Body of pancreas (tissue), 4 donors: ENCODE measurements around the gene CTAGE4. TPM values are rescaled to one million over a fixed set of nuclear protein-coding genes. Genes with fewer than 3 reads are reported as not detected.
"Not testable (repeated sequence)": the region's sequence is repeated elsewhere in the genome, so short reads cannot be mapped to it uniquely, and the experiment has no call there.

Experiments
- ATAC-seq: fragments of 150-250 bp; one replicate; pipeline ENCODE4 v1.9.1; 2016
- DNase-seq, 4 donors: peaks; one replicate each; pipeline ENCODE4 v3.0.0-alpha.2; 2019
- H3K27ac ChIP-seq, 4 donors: fragments of 200-600 bp; sonication (generic); 1 replicate in 3 of 4; 2 replicates in 1 of 4; pipeline versions ENCODE4 v1.5.1 to v1.6.1; 2016 to 2019; ENCODE audit warnings: mild to moderate bottlenecking in 1 of 4, mixed read lengths in 1 of 4, moderate library complexity in 1 of 4
- H3K27me3 ChIP-seq, 2 donors: fragments of 200-600 bp; sonication (generic); one replicate each; pipeline ENCODE4 v1.6.0; 2016; ENCODE audit warnings: mild to moderate bottlenecking in 1 of 2
- H3K36me3 ChIP-seq, 2 donors: fragments of 200-600 bp; sonication (generic); replicated peaks in 1 of 2; 2 replicates each; pipeline ENCODE4 v1.5.1; 2016; ENCODE audit warnings: low read depth in 2 of 2; ENCODE audit not compliant: insufficient read depth in 1 of 2
- H3K4me1 ChIP-seq: fragments of 200-600 bp; sonication (generic); one replicate; pipeline ENCODE4 v1.6.0; 2016
- H3K4me3 ChIP-seq, 2 donors: fragments of 200-600 bp; sonication (generic); 1 replicate in 1 of 2; 2 replicates in 1 of 2; pipeline ENCODE4 v1.5.1; 2016 to 2019
- H3K9me3 ChIP-seq, 3 donors: fragments of 200-600 bp; sonication (generic); 1 replicate in 2 of 3; 2 replicates in 1 of 3; pipeline ENCODE4 v1.5.1; 2016
- CTCF ChIP-seq, 7 experiments: fragments of 450-650 bp in 4 of 7; fragments of 200-600 bp in 3 of 7; sonication (generic) in 3 of 7; IDR thresholded peaks; one replicate each; pipeline ENCODE4 v1.5.1; 2016 to 2019; ENCODE audit warnings: antibody characterized with exemption in 7 of 7
- WGBS, 2 donors: methylation state at CpG; one replicate each; pipeline ENCODE4 v1.1.5; 2017; 5-methylcytosine and 5-hydroxymethylcytosine counted together
- intact Hi-C: fragments of 100-400 bp; cut with DNase I; formaldehyde crosslinking; loops from one replicate; pipeline ENCODE4 v1.15.1; 2023
- total RNA-seq, 2 donors: library from RNA; depleted of rRNA; stranded (reverse); fragments of >200 nt; gene quantifications; one replicate each; pipeline ENCODE4 v1.1.0, GENCODE V29; 2016

The CTAGE4 gene
- total RNA-seq, 2 donors from 2014 or later = 6.5 to 19.1 TPM

- WGBS, 2 donors = 0 to 40% methylated on average over 3 to 6 of the region's 10 CpGs
- TF ChIP-seq CTCF (IDR thresholded peaks at IDR 0.05) = peak in 6 of 7 experiments; percentile 29 to 70 (median 57)
- H3K27me3 ChIP-seq, H3K27ac ChIP-seq, intact Hi-C loops, H3K4me1 ChIP-seq, H3K4me3 ChIP-seq, H3K36me3 ChIP-seq, H3K9me3 ChIP-seq: not testable (repeated sequence)
- peak in 3 of 4 donors; percentile 26 to 33 (median 30) for DNase-seq
- peak; percentile 64 for ATAC-seq
These were observed 4.7 kb upstream of the CTAGE4 start for GRCh38 chr7:144178380-144179164.

GRCh38 chr7:144179165-144179479 is 4.1 kb upstream of the CTAGE4 start:
- H3K4me1 ChIP-seq, ATAC-seq, H3K27ac ChIP-seq, H3K36me3 ChIP-seq, H3K9me3 ChIP-seq, DNase-seq, intact Hi-C loops, H3K27me3 ChIP-seq, H3K4me3 ChIP-seq: not testable (repeated sequence)
- WGBS, 2 donors = no CpG with 5 or more reads among the region's 2 CpGs

GRCh38 chr7:144187848-144188247 is 4.6 kb downstream of the CTAGE4 start:
- H3K4me3 ChIP-seq, ATAC-seq, intact Hi-C loops, DNase-seq, H3K27me3 ChIP-seq, H3K9me3 ChIP-seq, H3K4me1 ChIP-seq, H3K27ac ChIP-seq, H3K36me3 ChIP-seq: not testable (repeated sequence)
- no CpG with 5 or more reads among the region's 5 CpGs for WGBS, 2 donors

- H3K4me1 ChIP-seq, intact Hi-C loops, DNase-seq, H3K9me3 ChIP-seq, H3K27me3 ChIP-seq, H3K4me3 ChIP-seq, ATAC-seq, H3K36me3 ChIP-seq, H3K27ac ChIP-seq: not testable (repeated sequence)
- no CpG with 5 or more reads among the region's 3 CpGs for WGBS, 2 donors
These were observed 5.4 kb downstream of the CTAGE4 start for GRCh38 chr7:144188578-144189171.

GRCh38 chr7:144193782-144194181 is 10.5 kb downstream of the CTAGE4 start:
- intact Hi-C loops, H3K9me3 ChIP-seq, H3K36me3 ChIP-seq, H3K4me3 ChIP-seq, H3K27ac ChIP-seq, ATAC-seq, H3K4me1 ChIP-seq, H3K27me3 ChIP-seq, DNase-seq: not testable (repeated sequence)
- WGBS, 2 donors = no CpG with 5 or more reads among the region's 11 CpGs

GRCh38 chr7:144194453-144194852 is 11.2 kb downstream of the CTAGE4 start:
- ATAC-seq, DNase-seq: not testable (repeated sequence)

GRCh38 chr7:144195212-144195872 is 12.1 kb downstream of the CTAGE4 start, which contains the start of gene ARHGEF35:
ARHGEF35 (minus strand) TSS chr7:144195833; CDS start chr7:144188383, 7,450 bp downstream.
- peak within 1 kb of the TSS in 1 of 4 donors; percentile 50 for H3K27ac ChIP-seq
- H3K27me3 ChIP-seq, H3K9me3 ChIP-seq, H3K4me3 ChIP-seq, intact Hi-C loops, H3K4me1 ChIP-seq, H3K36me3 ChIP-seq: not testable (repeated sequence)
- ATAC-seq (peak; percentile 97), DNase-seq (peak in 2 of 4 donors; percentile 47 to 73)
- no CpG with 5 or more reads among the region's 51 CpGs for WGBS, 2 donors

More at GRCh38 chr7:144194453-144194852, 11.2 kb downstream of the CTAGE4 start:
- H3K36me3 ChIP-seq, H3K27me3 ChIP-seq, H3K4me3 ChIP-seq, H3K4me1 ChIP-seq, intact Hi-C loops, H3K27ac ChIP-seq, H3K9me3 ChIP-seq: not testable (repeated sequence)
- WGBS, 2 donors = no CpG with 5 or more reads among the region's 6 CpGs

- H3K27ac ChIP-seq, H3K4me3 ChIP-seq, H3K36me3 ChIP-seq, H3K27me3 ChIP-seq, intact Hi-C loops, ATAC-seq, H3K9me3 ChIP-seq, H3K4me1 ChIP-seq, DNase-seq: not testable (repeated sequence)
- 71 to 87% methylated on average over 3 of the region's 4 CpGs for WGBS, 2 donors
These were observed 15.7 kb downstream of the CTAGE4 start for GRCh38 chr7:144198934-144199333.

- H3K27me3 ChIP-seq, H3K9me3 ChIP-seq, ATAC-seq, H3K27ac ChIP-seq, H3K4me1 ChIP-seq, H3K4me3 ChIP-seq, DNase-seq, intact Hi-C loops, H3K36me3 ChIP-seq: not testable (repeated sequence)
- no CpG with 5 or more reads among the region's 1 CpG for WGBS, 2 donors
These were observed 18.7 kb downstream of the CTAGE4 start for GRCh38 chr7:144201978-144202377.

- H3K36me3 ChIP-seq, H3K27ac ChIP-seq, intact Hi-C loops, DNase-seq, H3K27me3 ChIP-seq, ATAC-seq, H3K4me3 ChIP-seq, H3K9me3 ChIP-seq, H3K4me1 ChIP-seq: not testable (repeated sequence)
- no CpG with 5 or more reads among the region's 3 CpGs for whole genome bisulfite sequencing, 2 donors
These were observed 19.8 kb downstream of the CTAGE4 start for GRCh38 chr7:144203086-144203485.
